ENCODE measurements around the gene OR56A3.

DNA sequence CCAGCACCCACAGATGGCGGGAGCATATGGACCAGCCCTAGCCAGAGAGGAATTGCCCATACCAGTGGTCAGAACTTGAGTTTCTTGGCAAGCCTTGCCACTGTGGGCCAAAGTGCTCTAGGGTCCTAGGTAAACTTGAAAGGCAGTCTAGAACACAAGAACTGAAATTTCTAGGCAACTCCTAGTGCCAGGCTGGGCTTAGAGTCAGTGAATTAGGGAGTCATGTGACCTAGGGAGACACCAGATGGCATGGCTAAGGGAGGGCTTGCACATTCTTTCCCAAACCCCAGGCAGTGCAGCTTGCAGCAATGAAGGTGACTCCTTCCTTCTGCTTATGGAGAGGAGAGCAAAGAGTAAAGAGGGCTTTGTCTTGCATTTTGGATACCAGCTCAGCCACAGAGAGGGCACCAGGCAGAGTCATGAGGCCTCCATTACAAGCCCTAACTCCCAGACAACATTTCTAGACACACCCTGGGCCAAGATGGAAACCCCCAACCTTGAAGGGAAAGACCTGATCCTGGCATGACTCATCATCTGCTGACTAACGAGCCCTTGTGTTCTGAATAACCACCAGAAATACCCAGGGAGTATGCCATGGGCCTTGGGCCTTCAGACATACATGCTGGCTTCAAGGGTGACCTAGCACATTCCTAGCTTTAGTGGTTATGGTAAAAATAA, 19.2 kb upstream of the OR56A3 start:
- TF ChIP-seq, protein P1, sequence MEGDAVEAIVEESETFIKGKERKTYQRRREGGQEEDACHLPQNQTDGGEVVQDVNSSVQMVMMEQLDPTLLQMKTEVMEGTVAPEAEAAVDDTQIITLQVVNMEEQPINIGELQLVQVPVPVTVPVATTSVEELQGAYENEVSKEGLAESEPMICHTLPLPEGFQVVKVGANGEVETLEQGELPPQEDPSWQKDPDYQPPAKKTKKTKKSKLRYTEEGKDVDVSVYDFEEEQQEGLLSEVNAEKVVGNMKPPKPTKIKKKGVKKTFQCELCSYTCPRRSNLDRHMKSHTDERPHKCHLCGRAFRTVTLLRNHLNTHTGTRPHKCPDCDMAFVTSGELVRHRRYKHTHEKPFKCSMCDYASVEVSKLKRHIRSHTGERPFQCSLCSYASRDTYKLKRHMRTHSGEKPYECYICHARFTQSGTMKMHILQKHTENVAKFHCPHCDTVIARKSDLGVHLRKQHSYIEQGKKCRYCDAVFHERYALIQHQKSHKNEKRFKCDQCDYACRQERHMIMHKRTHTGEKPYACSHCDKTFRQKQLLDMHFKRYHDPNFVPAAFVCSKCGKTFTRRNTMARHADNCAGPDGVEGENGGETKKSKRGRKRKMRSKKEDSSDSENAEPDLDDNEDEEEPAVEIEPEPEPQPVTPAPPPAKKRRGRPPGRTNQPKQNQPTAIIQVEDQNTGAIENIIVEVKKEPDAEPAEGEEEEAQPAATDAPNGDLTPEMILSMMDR (IDR thresholded peaks at IDR 0.05 in 4 of 5, conservative IDR thresholded peaks at IDR 0.05 in 1 of 5) = no peak
- no peak for TF ChIP-seq POLR2A (IDR thresholded peaks at IDR 0.05)
